NB4 (cell line): ENCODE results near the gene DCAF11.

Source experiments
- MYC ChIP-seq: IDR thresholded peaks from 2 replicates; pipeline ENCODE4 v1.6.1; 2011; ENCODE audit warnings: low read depth, low read length
- POLR2A ChIP-seq: IDR thresholded peaks from 2 replicates; pipeline ENCODE4 v1.6.1; 2011; ENCODE audit warnings: mild to moderate bottlenecking; ENCODE audit not compliant: insufficient read length; ENCODE audit errors: extremely low read depth
- TF ChIP-seq, protein P1 (sequence below): IDR thresholded peaks from one replicate; pipeline ENCODE4 v1.5.1; 2012; ENCODE audit warnings: low read depth, low read length
- TF ChIP-seq, protein P2 (sequence below): IDR thresholded peaks from 2 replicates; pipeline ENCODE4 v1.6.1; 2011; ENCODE audit warnings: low read depth, low read length

DNA sequence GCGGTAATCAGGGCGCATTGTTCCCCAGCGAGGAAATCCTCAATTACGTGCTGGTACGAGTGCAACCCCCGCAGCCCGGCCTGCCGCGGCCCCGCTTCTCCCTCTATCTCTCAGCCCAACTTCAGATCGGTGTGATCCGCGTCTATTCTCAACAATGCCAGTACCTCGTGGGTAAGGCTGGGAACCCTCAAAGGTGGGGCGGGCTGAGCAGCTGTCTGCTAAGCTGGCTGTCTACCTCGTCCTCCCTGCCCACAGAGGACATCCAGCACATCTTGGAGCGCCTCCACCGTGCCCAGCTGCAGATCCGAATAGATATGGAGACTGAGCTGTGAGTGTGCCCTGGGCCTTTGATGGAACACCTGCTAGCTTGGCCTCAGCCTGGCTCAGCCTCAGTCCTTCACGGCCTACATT, 58.3 kb downstream of the DCAF11 start:
- TF ChIP-seq, protein P1, sequence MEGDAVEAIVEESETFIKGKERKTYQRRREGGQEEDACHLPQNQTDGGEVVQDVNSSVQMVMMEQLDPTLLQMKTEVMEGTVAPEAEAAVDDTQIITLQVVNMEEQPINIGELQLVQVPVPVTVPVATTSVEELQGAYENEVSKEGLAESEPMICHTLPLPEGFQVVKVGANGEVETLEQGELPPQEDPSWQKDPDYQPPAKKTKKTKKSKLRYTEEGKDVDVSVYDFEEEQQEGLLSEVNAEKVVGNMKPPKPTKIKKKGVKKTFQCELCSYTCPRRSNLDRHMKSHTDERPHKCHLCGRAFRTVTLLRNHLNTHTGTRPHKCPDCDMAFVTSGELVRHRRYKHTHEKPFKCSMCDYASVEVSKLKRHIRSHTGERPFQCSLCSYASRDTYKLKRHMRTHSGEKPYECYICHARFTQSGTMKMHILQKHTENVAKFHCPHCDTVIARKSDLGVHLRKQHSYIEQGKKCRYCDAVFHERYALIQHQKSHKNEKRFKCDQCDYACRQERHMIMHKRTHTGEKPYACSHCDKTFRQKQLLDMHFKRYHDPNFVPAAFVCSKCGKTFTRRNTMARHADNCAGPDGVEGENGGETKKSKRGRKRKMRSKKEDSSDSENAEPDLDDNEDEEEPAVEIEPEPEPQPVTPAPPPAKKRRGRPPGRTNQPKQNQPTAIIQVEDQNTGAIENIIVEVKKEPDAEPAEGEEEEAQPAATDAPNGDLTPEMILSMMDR: no peak
- TF ChIP-seq, protein P2, sequence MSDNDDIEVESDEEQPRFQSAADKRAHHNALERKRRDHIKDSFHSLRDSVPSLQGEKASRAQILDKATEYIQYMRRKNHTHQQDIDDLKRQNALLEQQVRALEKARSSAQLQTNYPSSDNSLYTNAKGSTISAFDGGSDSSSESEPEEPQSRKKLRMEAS: no peak
- TF ChIP-seq MYC (no peak), POLR2A (no peak)
